Activated T-cell treated with anti-CD3 and anti-CD28 coated beads for 1 hour (primary cell): ENCODE data around the gene CDCP2.
"Not testable (repeated sequence)": the region's sequence is repeated elsewhere in the genome, so short reads cannot be mapped to it uniquely, and the experiment has no call there.

ENCODE experiments used
- DNase-seq: peaks from one replicate; pipeline ENCODE4 v3.0.0-alpha.2; 2020; ENCODE audit warnings: low read depth

Gene CDCP2

GRCh38 chr1:54115520-54115919 lies 37.3 kb downstream of the CDCP2 start:
- DNase-seq = no peak

GRCh38 chr1:54114955-54115354 lies 37.8 kb downstream of the CDCP2 start:
- DNase-seq = no peak

DNA sequence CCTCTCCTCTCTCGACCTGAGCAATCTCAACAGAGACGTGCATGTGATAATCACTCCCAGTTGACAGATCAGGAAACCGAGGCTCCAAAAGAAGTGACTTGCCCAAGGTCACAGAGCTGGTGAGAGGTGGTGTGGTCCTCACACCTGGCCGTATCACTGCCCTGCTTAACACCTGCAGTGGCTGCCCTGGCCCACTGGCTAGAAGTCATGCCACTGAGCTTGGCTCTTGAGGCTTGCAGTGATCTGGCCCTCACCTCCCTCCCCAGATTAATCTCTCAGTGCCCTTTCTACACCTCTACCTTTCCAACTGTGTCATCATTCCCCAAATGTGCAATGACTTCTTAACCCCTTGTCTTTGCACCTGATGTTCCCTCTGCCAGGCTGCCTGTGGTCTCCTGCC lies 38.8 kb downstream of the CDCP2 start:
- no peak for DNase-seq

GRCh38 chr1:54112705-54113368 lies 40.0 kb downstream of the CDCP2 start:
- no peak for DNase-seq

GRCh38 chr1:54112027-54112426 lies 40.8 kb downstream of the CDCP2 start:
- no peak for DNase-seq

GRCh38 chr1:54111624-54112023 lies 41.2 kb downstream of the CDCP2 start:
- DNase-seq = no peak

GRCh38 chr1:54110996-54111395 lies 41.8 kb downstream of the CDCP2 start:
- no peak for DNase-seq

GRCh38 chr1:54109129-54110090 lies 43.4 kb downstream of the CDCP2 start:
- DNase-seq = no peak

GRCh38 chr1:54108156-54108555 lies 44.6 kb downstream of the CDCP2 start:
- no peak for DNase-seq

DNA sequence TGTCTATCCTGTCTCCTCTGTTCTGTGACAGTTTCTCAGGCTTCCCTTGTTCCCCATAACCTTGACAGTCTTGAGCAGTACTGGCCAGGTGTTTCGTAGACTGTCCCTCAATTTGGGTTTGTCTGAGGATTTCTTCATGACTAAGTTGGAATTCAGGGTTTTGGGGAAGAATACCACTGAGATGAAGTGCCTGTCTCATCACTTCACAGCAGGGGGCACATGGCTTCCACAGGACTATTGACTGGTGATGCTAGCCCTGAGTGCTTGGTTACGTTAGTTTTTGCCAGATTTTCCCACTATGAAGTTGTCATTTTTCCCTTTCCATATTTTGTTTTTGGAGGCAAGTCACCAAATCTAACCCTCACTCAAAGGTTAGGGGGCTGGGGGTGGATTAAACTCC lies 45.7 kb downstream of the CDCP2 start:
- DNase-seq = no peak

GRCh38 chr1:54105736-54106269 lies 47.0 kb downstream of the CDCP2 start:
- no peak for DNase-seq

DNA sequence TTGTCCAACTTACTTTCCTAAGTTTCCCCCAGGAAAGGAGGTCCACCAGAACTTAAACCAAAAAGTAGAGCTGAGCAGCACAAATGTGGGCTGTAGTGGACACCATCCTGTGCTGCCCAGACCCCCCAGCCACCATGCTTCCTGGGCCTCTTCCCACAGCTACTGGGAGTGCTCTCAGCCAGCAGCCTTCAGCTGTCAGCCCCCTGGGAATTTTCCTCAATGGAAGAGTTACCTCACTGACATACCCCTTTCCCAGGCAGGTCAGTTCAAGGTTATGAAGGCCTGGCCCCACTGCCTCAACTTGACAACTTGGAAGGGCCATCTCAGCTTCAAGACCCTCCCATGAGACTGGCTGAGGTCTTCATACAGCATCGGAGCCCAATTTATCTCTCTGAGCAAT lies 47.7 kb downstream of the CDCP2 start:
- no peak for DNase-seq

GRCh38 chr1:54104613-54105012 lies 48.2 kb downstream of the CDCP2 start:
- DNase-seq = not testable (repeated sequence)

DNA sequence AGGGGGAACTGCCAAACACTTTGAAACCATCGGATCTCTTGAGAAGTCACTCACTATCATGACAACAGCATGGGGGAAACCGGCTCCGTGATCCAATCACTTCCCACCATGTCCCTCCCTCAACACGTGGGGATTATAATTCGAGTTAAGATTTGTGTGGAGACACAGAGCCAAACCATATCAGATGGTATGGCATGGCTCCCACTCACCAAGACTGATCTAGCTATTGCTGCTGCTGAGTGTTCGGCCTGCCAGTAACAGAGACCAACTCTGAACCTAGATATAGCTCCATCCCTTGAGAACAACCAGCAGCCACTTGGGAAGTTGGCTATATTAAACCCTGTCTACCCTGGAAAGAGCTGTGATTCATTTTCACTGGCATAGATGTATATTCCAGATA lies 49.4 kb downstream of the CDCP2 start:
- DNase-seq = no peak

GRCh38 chr1:54100500-54100899 lies 52.3 kb downstream of the CDCP2 start:
- no peak for DNase-seq

DNA sequence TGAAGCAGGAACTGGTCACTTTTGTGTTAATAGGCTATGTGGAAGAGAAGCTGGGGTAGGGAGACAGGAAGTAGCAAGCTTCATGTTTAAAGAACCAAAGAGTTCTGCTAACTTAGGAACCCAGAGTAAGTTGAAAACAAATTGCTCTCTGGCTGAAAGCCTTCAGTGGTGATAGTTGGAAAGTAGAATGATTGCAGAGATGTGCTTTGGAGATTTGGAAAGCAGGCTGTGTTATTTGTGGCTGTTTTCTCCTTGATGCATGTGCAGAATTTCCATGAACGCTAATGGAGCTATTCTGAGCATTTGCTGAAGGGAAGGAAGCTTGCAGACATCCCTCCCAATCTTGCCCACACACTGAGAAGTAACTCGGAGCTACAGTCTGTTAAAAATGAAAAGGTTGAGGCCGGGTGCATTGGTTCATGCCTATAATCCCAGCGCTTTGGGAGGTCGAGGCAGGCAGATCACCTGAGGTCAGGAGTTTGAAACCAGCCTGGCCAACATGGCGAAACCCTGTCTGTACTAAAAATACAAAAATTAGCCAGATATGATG lies 53.7 kb downstream of the CDCP2 start:
- DNase-seq = no peak

DNA sequence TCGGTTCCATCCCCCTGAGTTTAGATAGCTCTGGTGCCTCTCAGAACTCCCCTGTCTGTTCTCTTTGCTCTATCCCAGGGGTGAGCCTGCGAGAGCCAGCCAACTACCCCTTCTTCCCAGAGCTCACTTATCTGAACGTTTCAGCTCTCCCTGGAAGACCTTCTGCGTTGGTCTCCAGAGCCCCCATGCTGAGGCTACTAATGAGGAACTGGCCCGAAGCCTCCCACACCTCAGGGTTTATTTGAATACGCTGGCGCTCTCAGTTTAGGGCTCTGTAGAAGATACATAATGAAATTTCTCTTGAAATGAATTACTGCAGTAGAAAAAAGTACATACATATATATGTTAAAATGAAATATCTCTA lies 55.9 kb downstream of the CDCP2 start:
- no peak for DNase-seq

DNA sequence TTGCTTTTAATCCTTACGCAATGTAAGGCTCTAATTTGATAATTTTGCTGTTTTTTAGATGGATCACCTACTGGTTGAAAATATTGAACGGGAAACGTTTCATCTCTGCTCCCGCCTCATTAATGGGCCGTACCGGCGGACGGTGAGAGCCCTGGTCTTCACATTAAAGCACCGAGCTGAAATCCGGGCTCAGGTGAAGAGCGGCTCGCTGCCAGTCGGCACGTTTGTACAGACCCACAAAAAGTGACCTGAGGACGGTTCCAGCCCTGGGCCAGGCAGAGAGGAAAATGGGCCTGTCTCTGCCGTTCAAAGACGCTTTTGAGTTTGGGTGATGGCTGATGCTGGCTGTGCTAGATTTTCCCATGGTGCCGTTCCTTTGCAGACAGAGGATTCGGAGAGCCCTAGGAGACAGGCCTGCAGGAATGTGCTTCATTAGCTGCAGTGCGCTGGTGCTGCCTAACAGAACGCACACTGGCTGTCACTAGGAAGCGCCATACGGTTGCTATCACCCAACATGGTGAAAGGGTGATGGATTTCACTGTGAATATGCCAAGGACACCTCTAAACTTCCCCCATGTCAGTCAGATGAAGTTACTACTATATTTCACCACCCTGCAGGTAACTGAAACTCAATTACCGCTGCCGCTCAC lies 56.4 kb downstream of the CDCP2 start:
- DNase-seq = no peak

DNA sequence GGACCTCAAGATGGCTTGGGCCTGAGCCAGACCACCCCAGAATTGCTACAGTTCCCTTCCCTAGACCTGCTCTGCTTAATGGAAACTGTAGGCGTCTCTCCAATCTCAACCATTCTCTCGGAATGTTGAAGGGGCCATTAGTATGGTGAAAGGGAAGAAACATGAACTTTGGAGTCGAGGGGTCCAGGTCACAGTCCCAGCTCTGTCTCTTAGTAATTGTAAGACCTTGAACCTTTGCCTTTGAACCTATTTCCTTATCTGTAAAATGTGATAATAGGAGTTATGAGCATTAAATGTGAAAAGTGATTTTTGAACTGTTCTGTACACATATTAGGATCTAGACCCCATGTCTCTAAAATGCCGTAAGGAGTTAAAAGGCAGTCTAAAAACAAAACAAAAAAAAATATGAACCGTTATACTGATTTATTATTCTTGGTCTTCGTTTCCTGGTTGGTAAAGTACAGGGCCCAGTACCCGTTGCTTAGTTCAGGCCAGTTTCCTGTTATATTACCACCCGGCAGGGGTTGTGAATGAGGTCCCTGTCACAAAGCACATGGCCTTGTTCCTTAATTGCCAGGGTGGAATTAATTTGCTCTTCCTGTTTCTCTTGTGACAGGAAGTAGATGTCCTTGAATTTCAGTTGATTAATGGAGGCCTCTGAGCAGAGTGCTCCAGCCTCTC lies 57.1 kb downstream of the CDCP2 start:
- DNase-seq = no peak

GRCh38 chr1:54094730-54095105 lies 58.1 kb downstream of the CDCP2 start:
- not testable (repeated sequence) for DNase-seq

- DNase-seq = no peak
These were observed 58.6 kb downstream of the CDCP2 start for GRCh38 chr1:54094001-54094729.
